HL-60 (cell line): ENCODE results near the gene ZNF365.

ENCODE experiments used
- DNase-seq, 2 experiments: peaks; one replicate each; pipeline ENCODE4 v3.0.0-alpha.2; 2010 to 2020; ENCODE audit warnings: low read depth in 1 of 2, low spot score in 1 of 2
- H3K27ac ChIP-seq: fragments of 250-450 bp; sonication (Bioruptor Pico); replicated peaks from 2 replicates; pipeline ENCODE4 v1.5.1; 2020; ENCODE audit warnings: mild to moderate bottlenecking, moderate library complexity
- H3K27me3 ChIP-seq: fragments of 250-450 bp; sonication (Bioruptor Pico); 2 replicates; pipeline ENCODE4 v1.5.1; 2021; ENCODE audit warnings: mild to moderate bottlenecking, moderate library complexity; ENCODE audit not compliant: insufficient read depth, poor library complexity, severe bottlenecking
- H3K4me3 ChIP-seq: replicated peaks from 2 replicates; pipeline ENCODE4 v1.5.1; 2011; ENCODE audit warnings: mild to moderate bottlenecking, control low read depth, low read length; ENCODE audit not compliant: insufficient read depth
- GABPA ChIP-seq: IDR thresholded peaks from 2 replicates; pipeline ENCODE4 v1.6.1; 2012; ENCODE audit warnings: low read depth
- POLR2AphosphoS5 ChIP-seq: IDR thresholded peaks from 2 replicates; pipeline ENCODE4 v1.6.1; 2012; ENCODE audit warnings: low read depth
- SPI1 ChIP-seq: IDR thresholded peaks from 2 replicates; pipeline ENCODE4 v1.6.1; 2012; ENCODE audit warnings: low read depth, mild to moderate bottlenecking, borderline replicate concordance
- TF ChIP-seq, protein P1 (sequence below): IDR thresholded peaks from 2 replicates; pipeline ENCODE4 v1.6.1; 2012; ENCODE audit warnings: low read depth; ENCODE audit not compliant: insufficient replicate concordance
- TF ChIP-seq, protein P2 (sequence below): IDR thresholded peaks from one replicate; pipeline ENCODE4 v1.5.1; 2011; ENCODE audit warnings: low read length, control low read depth, inconsistent platforms; ENCODE audit not compliant: insufficient read depth

Gene ZNF365

DNA sequence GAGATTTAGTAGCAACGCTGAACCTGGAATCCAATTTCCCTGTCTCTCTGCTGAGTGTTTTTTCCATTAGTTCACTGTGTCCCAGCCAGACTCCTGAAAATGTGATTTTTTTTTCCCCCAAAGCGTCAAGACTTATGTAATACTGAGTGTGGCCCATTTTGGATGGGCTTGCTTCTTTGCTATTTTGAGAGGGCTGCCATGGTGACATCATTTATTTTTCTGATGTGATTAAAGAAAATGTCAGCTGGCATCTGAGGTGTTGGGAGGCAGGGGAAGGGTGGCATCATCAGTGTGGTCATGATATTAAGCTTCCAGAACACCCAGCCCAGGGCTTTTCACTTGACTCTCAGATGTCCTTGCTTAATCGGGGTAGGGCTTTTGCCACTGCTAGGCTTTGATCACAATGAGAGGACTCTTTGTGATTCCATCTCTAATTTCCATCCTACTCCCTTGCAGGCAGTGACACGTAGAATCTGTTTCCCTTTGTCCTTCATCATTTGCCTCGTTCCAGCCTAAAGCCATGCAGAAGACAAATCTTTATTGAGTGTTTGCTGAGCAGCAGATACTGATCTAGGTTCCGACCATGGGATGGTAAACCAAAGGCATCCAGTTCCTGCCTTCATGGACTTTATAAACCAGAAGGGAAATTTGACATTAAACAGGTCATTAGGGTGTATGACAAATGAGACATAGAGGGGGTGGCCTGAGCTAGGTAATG is 7.4 kb downstream of the ZNF365 start:
- peaks cover 4% of the 10 kb centered on the region for H3K27me3 ChIP-seq
- H3K4me3 ChIP-seq = no peak overlapping the region
- no peak for TF ChIP-seq SPI1
- no peak for TF ChIP-seq POLR2AphosphoS5
- TF ChIP-seq, protein P1, sequence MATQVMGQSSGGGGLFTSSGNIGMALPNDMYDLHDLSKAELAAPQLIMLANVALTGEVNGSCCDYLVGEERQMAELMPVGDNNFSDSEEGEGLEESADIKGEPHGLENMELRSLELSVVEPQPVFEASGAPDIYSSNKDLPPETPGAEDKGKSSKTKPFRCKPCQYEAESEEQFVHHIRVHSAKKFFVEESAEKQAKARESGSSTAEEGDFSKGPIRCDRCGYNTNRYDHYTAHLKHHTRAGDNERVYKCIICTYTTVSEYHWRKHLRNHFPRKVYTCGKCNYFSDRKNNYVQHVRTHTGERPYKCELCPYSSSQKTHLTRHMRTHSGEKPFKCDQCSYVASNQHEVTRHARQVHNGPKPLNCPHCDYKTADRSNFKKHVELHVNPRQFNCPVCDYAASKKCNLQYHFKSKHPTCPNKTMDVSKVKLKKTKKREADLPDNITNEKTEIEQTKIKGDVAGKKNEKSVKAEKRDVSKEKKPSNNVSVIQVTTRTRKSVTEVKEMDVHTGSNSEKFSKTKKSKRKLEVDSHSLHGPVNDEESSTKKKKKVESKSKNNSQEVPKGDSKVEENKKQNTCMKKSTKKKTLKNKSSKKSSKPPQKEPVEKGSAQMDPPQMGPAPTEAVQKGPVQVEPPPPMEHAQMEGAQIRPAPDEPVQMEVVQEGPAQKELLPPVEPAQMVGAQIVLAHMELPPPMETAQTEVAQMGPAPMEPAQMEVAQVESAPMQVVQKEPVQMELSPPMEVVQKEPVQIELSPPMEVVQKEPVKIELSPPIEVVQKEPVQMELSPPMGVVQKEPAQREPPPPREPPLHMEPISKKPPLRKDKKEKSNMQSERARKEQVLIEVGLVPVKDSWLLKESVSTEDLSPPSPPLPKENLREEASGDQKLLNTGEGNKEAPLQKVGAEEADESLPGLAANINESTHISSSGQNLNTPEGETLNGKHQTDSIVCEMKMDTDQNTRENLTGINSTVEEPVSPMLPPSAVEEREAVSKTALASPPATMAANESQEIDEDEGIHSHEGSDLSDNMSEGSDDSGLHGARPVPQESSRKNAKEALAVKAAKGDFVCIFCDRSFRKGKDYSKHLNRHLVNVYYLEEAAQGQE = no peak
- TF ChIP-seq, protein P2, sequence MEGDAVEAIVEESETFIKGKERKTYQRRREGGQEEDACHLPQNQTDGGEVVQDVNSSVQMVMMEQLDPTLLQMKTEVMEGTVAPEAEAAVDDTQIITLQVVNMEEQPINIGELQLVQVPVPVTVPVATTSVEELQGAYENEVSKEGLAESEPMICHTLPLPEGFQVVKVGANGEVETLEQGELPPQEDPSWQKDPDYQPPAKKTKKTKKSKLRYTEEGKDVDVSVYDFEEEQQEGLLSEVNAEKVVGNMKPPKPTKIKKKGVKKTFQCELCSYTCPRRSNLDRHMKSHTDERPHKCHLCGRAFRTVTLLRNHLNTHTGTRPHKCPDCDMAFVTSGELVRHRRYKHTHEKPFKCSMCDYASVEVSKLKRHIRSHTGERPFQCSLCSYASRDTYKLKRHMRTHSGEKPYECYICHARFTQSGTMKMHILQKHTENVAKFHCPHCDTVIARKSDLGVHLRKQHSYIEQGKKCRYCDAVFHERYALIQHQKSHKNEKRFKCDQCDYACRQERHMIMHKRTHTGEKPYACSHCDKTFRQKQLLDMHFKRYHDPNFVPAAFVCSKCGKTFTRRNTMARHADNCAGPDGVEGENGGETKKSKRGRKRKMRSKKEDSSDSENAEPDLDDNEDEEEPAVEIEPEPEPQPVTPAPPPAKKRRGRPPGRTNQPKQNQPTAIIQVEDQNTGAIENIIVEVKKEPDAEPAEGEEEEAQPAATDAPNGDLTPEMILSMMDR = no peak
- no peak for TF ChIP-seq GABPA
- DNase-seq = no peak
- no peak overlapping the region for H3K27ac ChIP-seq

DNA sequence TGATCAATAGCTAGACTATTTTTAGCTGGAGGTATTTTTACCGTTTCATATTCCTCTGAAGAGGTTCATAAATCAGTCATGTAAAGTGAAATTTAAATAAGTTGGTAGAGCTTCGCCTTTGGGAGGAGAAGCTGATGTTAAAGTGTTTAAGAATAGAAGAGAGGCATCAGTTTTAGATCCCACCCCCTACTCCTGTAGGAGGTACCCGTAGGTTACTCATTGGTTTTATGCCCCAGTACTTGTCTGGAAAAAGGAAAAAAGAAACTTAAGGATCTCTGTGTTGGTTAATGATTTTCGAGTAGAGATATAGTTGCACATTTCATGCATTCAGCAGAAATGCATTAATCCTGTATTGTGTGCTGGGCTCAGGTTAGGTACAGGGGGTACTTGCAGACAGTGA is 8.7 kb downstream of the ZNF365 start:
- no peak overlapping the region for H3K4me3 ChIP-seq
- DNase-seq = no peak
- H3K27me3 ChIP-seq = peaks cover 2% of the 10 kb centered on the region
- TF ChIP-seq SPI1 = no peak
- TF ChIP-seq, protein P2 = no peak
- TF ChIP-seq GABPA = no peak
- no peak for TF ChIP-seq POLR2AphosphoS5
- TF ChIP-seq, protein P1 = no peak
- no peak overlapping the region for H3K27ac ChIP-seq

DNA sequence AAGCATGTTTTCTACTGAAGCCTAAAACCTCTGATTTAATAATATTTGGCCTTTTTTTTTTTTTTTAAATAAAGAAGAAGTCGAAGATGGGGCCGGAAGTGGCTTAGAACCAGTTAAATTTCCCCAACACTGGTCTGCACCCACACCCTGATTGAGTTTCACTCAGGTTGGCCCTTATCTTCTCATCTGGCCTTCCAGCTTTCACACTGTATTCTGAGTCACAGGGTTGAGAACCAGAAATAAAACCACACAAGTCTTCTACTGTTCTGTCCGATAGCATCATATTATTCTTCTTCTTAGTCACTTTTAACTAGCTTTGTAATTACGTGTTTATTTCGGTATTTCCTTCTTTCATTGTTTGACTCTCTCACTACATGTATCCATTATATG is 9.9 kb downstream of the ZNF365 start:
- Histone ChIP-seq H3K4me3 (no peak overlapping the region), H3K27me3 (no peaks in the 10 kb centered on the region), H3K27ac (no peak overlapping the region)
- TF ChIP-seq POLR2AphosphoS5 = no peak
- TF ChIP-seq, protein P1 = no peak
- no peak for TF ChIP-seq GABPA
- TF ChIP-seq, protein P2 = no peak
- TF ChIP-seq SPI1 = no peak
- peak in 1 of 2 experiments; percentile 3 for DNase-seq
